ENCODE results near the gene ARL6IP5.

ARL6IP5 gene

GRCh38 chr3:69141313-69141712, 56.6 kb downstream of the ARL6IP5 start:
- in situ Hi-C loops (cut with HindIII; ENCODE audit: low sequenced_read_pairs) = no loop called here
- TF ChIP-seq CTCF (IDR thresholded peaks at IDR 0.05; ENCODE audit: low read depth, low read length, missing control alignments) = no peak
- H3K4me3 ChIP-seq (ENCODE audit: low read depth, low read length) = no peak overlapping the region

GRCh38 chr3:69142090-69142489, 57.4 kb downstream of the ARL6IP5 start:
- no peak for DNase-seq (ENCODE audit: low read depth)
- no peak overlapping the region for H3K4me3 ChIP-seq (ENCODE audit: low read depth, low read length)
- in situ Hi-C loops (cut with HindIII; ENCODE audit: low sequenced_read_pairs) = no loop called here
- no peak for TF ChIP-seq CTCF (IDR thresholded peaks at IDR 0.05; ENCODE audit: low read depth, low read length, missing control alignments)

More at GRCh38 chr3:69141313-69141712, 56.6 kb downstream of the ARL6IP5 start:
- DNase-seq (ENCODE audit: low read depth) = no peak

DNA sequence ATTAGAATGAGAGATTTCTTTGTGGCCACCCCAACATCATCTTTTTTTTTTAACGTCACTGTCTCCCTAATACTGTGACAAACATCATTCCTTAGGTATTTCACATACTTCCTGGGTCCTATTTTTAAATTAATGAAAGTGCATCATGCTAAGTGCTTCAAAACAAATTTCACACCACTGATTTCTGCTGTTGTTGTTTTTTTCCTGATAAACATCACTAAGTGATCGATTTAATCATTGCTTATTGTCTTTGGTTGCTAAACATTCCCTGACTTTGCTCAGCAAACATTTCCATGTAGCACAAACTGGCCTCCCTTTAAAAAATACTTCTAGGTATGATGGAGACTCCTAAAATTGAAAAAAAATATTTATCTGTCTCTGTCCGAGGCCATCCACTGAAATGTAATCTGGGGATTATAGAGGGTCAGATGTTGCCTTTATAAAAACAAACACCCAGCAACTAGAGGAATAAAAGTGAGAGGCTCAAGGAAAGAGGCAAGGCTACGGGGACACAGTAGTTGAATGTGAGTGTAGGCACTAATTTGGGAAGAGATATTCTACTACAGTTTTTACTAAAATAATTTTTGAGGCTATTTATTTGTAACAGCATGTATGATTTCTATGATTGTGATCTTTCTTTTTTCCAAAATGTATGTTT, 58.2 kb downstream of the ARL6IP5 start:
- H3K4me3 ChIP-seq (ENCODE audit: low read depth, low read length) = no peak overlapping the region
- TF ChIP-seq CTCF (IDR thresholded peaks at IDR 0.05; ENCODE audit: low read depth, low read length, missing control alignments) = no peak
- in situ Hi-C loops (cut with HindIII; ENCODE audit: low sequenced_read_pairs) = no loop called here
- no peak for DNase-seq (ENCODE audit: low read depth)

DNA sequence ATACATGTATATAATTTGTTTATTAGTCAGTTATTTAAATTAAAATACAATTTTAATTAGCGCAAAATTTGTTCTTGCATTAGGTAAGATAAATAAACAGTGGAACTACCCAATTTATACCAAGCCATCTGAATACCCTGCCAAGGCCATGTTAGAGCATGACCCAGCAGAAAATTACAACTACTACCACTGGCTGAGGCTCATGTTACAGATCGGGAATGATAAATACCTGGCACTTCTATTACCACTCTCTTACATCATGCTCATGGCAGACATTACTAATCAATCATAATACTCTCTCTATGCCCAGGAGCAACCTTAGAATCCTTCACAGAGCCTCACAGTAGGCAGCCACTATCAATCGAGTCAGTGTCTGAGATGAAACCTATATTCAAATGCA, 58.9 kb downstream of the ARL6IP5 start:
- no peak overlapping the region for H3K4me3 ChIP-seq (ENCODE audit: low read depth, low read length)
- TF ChIP-seq CTCF (IDR thresholded peaks at IDR 0.05; ENCODE audit: low read depth, low read length, missing control alignments) = no peak
- no peak for DNase-seq (ENCODE audit: low read depth)
- in situ Hi-C loops (cut with HindIII; ENCODE audit: low sequenced_read_pairs) = no loop called here

GRCh38 chr3:69144631-69145245, 60.0 kb downstream of the ARL6IP5 start:
- no peak for TF ChIP-seq CTCF (IDR thresholded peaks at IDR 0.05; ENCODE audit: low read depth, low read length, missing control alignments)
- in situ Hi-C loops (cut with HindIII; ENCODE audit: low sequenced_read_pairs) = no loop called here

DNA sequence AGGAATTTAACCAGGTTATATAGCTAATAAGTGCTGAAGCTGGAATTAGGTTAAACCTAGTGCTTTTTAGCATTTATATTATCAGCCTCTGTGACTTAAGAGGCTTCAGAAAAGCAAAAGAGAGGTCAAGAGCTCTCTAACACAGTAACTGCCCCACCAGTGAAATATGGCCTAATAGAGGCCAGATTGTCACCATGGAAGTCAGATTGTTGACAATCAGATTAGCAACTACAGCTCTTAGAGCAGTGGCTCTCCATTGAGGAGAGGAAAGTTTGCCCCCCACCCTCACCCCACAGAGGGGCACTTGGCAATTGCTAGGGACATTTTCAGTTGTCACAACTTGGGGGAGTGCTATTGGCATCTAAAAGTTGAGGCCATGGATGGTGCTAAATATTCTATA, 61.0 kb downstream of the ARL6IP5 start:
- no peak for TF ChIP-seq CTCF (IDR thresholded peaks at IDR 0.05; ENCODE audit: low read depth, low read length, missing control alignments)
- in situ Hi-C loops (cut with HindIII; ENCODE audit: low sequenced_read_pairs) = no loop called here
- H3K4me3 ChIP-seq (ENCODE audit: low read depth, low read length) = no peak overlapping the region
- no peak for DNase-seq (ENCODE audit: low read depth)

More at GRCh38 chr3:69144631-69145245, 60.0 kb downstream of the ARL6IP5 start:
- peak; percentile 41 for DNase-seq (ENCODE audit: low read depth)
- no peak overlapping the region for H3K4me3 ChIP-seq (ENCODE audit: low read depth, low read length)
